Activated naive CD8-positive, alpha-beta T cell treated with anti-CD3 and anti-CD28 coated beads, Interleukin-2, amount 50 U/mL, for 24 hours (primary cell): ENCODE measurements around the gene CRYL1.

Experiments
- ATAC-seq: fragments of 150-1000 bp; cut with Tn5 transposase; one replicate; pipeline ENCODE4 v1.10.0; 2021
- DNase-seq: peaks from one replicate; pipeline ENCODE4 v3.0.0; 2021
- H3K27ac Mint-ChIP-seq: one replicate; pipeline ENCODE4 v1.8.0; 2021; ENCODE audit warnings: mild to moderate bottlenecking, mixed read lengths
- H3K27me3 Mint-ChIP-seq: one replicate; pipeline ENCODE4 v1.8.0; 2021; ENCODE audit warnings: mixed read lengths
- H3K36me3 Mint-ChIP-seq: one replicate; pipeline ENCODE4 v1.8.0; 2021; ENCODE audit warnings: low read depth, mixed read lengths
- H3K4me1 Mint-ChIP-seq: one replicate; pipeline ENCODE4 v1.8.0; 2021; ENCODE audit warnings: mixed read lengths
- H3K4me3 Mint-ChIP-seq: one replicate; pipeline ENCODE4 v1.8.0; 2021; ENCODE audit warnings: mild to moderate bottlenecking, moderate library complexity, mixed read lengths
- H3K9me3 Mint-ChIP-seq: one replicate; pipeline ENCODE4 v1.8.0; 2021; ENCODE audit warnings: mixed read lengths

CRYL1 gene

DNA sequence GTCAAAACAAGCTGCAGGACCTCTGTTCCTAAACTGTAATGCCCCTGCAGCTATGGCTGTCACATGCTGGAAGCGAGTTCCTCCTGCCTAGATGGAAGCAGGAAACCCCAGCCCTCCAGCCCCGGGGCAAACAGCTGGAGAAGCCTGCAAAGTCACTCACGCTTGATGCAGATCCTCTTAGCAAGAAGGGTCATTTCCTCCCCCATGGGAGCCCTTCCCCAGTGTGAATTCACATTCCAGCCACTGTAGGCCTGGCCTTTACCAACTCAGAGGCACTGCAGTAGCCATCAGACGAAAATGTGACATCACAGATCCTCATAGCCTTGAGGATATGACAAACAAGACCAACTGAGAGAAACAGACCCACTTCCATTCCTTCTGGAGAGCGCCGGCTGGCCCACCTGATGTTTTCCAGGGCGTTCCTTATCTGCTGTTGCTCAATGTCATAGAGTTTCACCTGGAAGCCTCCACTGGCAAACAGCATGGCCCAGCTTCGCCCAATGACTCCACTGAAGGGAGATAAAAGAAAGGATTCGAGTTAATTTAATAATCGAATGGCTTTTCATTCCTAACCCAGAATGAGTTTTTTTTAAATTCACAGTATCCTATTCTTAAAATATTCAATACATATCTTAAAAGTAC lies 13.5 kb downstream of the CRYL1 start:
- Mint-ChIP-seq H3K4me1 (no peaks in the 10 kb centered on the region), H3K4me3 (no peak overlapping the region), H3K27ac (no peak overlapping the region), H3K27me3 (no peaks in the 10 kb centered on the region), H3K36me3 (peaks cover 2% of the 10 kb centered on the region), H3K9me3 (no peaks in the 10 kb centered on the region)
- ATAC-seq = no peak
- DNase-seq = no peak

DNA sequence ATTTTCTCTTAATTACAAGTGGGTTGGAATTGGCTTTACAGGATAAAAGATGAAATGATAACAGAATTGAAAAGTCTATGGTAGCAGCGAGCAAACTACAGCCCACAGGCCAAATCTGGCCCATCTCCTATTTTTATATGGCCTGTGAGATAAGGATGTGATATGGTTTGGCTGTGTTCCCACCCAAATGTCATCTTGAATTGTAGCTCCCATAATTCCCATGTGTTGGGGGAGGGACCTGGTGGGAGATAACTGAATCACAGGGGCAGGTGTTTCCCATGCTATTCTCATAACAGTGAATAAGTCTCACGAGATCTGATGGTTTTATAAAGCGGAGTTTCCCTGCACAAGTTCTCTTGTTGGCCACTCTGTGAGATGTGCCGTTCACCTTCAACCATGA lies 19.0 kb downstream of the CRYL1 start:
- Mint-ChIP-seq H3K4me1 (no peaks in the 10 kb centered on the region), H3K27me3 (no peaks in the 10 kb centered on the region), H3K4me3 (no peak overlapping the region), H3K9me3 (no peaks in the 10 kb centered on the region), H3K27ac (no peak overlapping the region), H3K36me3 (peaks cover 5% of the 10 kb centered on the region)
- no peak for DNase-seq
- ATAC-seq = no peak

- ATAC-seq = no peak
- no peak for DNase-seq
- H3K4me3 Mint-ChIP-seq = no peak overlapping the region
- H3K36me3 Mint-ChIP-seq = peaks cover 6% of the 10 kb centered on the region
- H3K9me3 Mint-ChIP-seq = no peaks in the 10 kb centered on the region
- no peak overlapping the region for H3K27ac Mint-ChIP-seq
- no peaks in the 10 kb centered on the region for H3K27me3 Mint-ChIP-seq
- no peaks in the 10 kb centered on the region for H3K4me1 Mint-ChIP-seq
Measured at GRCh38 chr13:20505405-20506366, 20.0 kb downstream of the CRYL1 start.

- H3K36me3 Mint-ChIP-seq = peaks cover 12% of the 10 kb centered on the region
- no peaks in the 10 kb centered on the region for H3K27me3 Mint-ChIP-seq
- DNase-seq (no peak), ATAC-seq (no peak)
- H3K4me3 Mint-ChIP-seq = no peak overlapping the region
- no peak overlapping the region for H3K27ac Mint-ChIP-seq
- no peaks in the 10 kb centered on the region for H3K4me1 Mint-ChIP-seq
- peaks cover 3% of the 10 kb centered on the region for H3K9me3 Mint-ChIP-seq
Measured at GRCh38 chr13:20503088-20504083, 22.3 kb downstream of the CRYL1 start.

- H3K36me3 Mint-ChIP-seq = peaks cover 9% of the 10 kb centered on the region
- ATAC-seq = no peak
- peaks cover 3% of the 10 kb centered on the region for H3K9me3 Mint-ChIP-seq
- no peak overlapping the region for H3K27ac Mint-ChIP-seq
- H3K4me1 Mint-ChIP-seq = no peaks in the 10 kb centered on the region
- DNase-seq = no peak
- no peaks in the 10 kb centered on the region for H3K27me3 Mint-ChIP-seq
- H3K4me3 Mint-ChIP-seq = no peak overlapping the region
Measured at GRCh38 chr13:20501592-20501991, 24.1 kb downstream of the CRYL1 start.

DNA sequence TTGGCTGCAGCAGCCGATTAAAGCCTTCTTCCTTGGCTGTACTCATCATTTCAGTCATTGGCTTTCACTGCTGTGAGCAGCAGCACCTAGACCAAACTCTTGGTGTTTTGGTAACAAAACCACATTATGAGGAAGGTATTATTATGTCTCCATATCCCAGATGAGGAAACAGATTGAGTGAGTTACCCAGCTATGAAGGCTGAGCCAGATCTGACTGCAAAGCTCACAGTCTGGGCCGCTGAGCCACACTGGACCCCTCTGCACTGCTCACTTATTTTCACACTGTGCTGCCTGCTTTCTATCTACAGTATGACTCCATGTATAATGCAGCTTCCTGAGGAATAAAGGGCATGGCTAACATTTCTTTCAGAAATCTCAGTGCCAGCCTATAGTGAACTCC lies 24.5 kb downstream of the CRYL1 start:
- H3K27ac Mint-ChIP-seq = no peak overlapping the region
- no peak for ATAC-seq
- no peak for DNase-seq
- peaks cover 9% of the 10 kb centered on the region for H3K36me3 Mint-ChIP-seq
- no peaks in the 10 kb centered on the region for H3K27me3 Mint-ChIP-seq
- no peaks in the 10 kb centered on the region for H3K4me1 Mint-ChIP-seq
- H3K9me3 Mint-ChIP-seq = peaks cover 3% of the 10 kb centered on the region
- H3K4me3 Mint-ChIP-seq = no peak overlapping the region

GRCh38 chr13:20499986-20500385 lies 25.7 kb downstream of the CRYL1 start:
- no peak overlapping the region for H3K27ac Mint-ChIP-seq
- no peaks in the 10 kb centered on the region for H3K27me3 Mint-ChIP-seq
- H3K9me3 Mint-ChIP-seq = peaks cover 3% of the 10 kb centered on the region
- no peak for ATAC-seq
- peaks cover 9% of the 10 kb centered on the region for H3K36me3 Mint-ChIP-seq
- H3K4me1 Mint-ChIP-seq = peaks cover 5% of the 10 kb centered on the region
- no peak overlapping the region for H3K4me3 Mint-ChIP-seq
- DNase-seq = no peak

- H3K4me1 Mint-ChIP-seq = peaks cover 7% of the 10 kb centered on the region
- DNase-seq (no peak), ATAC-seq (no peak)
- peaks cover 9% of the 10 kb centered on the region for H3K36me3 Mint-ChIP-seq
- no peak overlapping the region for H3K27ac Mint-ChIP-seq
- H3K27me3 Mint-ChIP-seq = no peaks in the 10 kb centered on the region
- no peak overlapping the region for H3K4me3 Mint-ChIP-seq
- H3K9me3 Mint-ChIP-seq = peaks cover 3% of the 10 kb centered on the region
Measured at GRCh38 chr13:20498659-20499058, 27.0 kb downstream of the CRYL1 start.

GRCh38 chr13:20498129-20498528 lies 27.5 kb downstream of the CRYL1 start:
- Mint-ChIP-seq H3K27ac (no peak overlapping the region), H3K36me3 (peaks cover 9% of the 10 kb centered on the region), H3K9me3 (peaks cover 3% of the 10 kb centered on the region), H3K27me3 (no peaks in the 10 kb centered on the region), H3K4me1 (peaks cover 7% of the 10 kb centered on the region), H3K4me3 (no peak overlapping the region)
- DNase-seq (no peak), ATAC-seq (no peak)

DNA sequence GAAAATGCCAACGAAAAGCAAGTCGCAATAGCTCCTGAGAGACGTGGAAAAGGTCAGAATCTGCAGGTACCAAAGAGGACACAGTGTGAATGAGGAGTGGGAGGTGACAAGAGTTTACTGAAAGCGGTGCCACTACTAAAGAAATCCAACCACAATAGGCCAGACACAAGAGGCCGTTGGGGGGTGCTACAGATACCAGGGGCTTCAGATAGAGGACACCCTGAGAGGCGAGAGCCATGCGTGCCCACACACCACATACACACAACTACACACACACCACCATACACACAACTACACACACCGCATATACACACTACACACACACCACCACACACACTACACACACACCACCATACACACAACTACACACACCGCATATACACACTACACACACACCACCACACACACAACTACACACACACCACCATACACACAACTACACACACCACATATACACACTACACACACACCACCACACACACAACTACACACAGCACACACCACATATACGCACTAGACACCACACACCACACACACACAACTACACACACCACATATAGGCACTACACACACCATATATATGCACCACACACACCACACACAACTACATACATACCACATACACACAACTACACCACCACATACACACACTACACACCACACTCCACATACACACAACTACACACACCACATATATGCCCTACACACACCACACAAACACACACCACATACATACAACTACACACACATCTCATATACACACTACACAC lies 28.5 kb downstream of the CRYL1 start:
- DNase-seq = no peak
- Mint-ChIP-seq H3K27ac (no peak overlapping the region), H3K9me3 (peaks cover 3% of the 10 kb centered on the region), H3K27me3 (no peaks in the 10 kb centered on the region), H3K36me3 (peaks cover 9% of the 10 kb centered on the region), H3K4me3 (no peak overlapping the region), H3K4me1 (peaks cover 7% of the 10 kb centered on the region)
- ATAC-seq = peak; percentile 33

GRCh38 chr13:20495087-20496023 lies 30.3 kb downstream of the CRYL1 start:
- H3K4me1 Mint-ChIP-seq = peaks cover 8% of the 10 kb centered on the region
- peak; percentile 64 for ATAC-seq
- DNase-seq = peak; percentile 56
- H3K9me3 Mint-ChIP-seq = peaks cover 3% of the 10 kb centered on the region
- peaks cover 5% of the 10 kb centered on the region for H3K36me3 Mint-ChIP-seq
- H3K27me3 Mint-ChIP-seq = no peaks in the 10 kb centered on the region
- H3K27ac Mint-ChIP-seq = no peak overlapping the region
- H3K4me3 Mint-ChIP-seq = no peak overlapping the region

DNA sequence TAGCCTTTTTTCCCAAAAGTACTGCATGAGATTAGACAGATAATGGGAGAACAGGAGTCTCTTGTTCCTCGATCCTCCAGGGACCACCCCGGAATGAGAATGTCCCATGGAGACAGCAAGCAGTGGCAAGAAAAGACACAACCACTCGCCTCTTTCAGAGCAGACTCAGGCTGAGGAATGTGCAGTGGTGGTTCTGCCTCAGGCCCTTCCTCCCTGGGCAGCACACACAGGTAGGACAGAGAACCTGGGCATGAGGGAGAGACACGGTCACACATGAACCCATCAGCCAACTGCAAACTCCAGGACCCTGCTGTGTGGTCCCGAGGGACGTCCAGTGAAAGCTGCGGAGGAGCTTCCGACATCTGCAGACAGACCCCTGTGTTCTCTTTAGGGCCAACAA lies 31.0 kb downstream of the CRYL1 start:
- Mint-ChIP-seq H3K27me3 (no peaks in the 10 kb centered on the region), H3K9me3 (no peaks in the 10 kb centered on the region), H3K4me1 (peaks cover 8% of the 10 kb centered on the region), H3K36me3 (peaks cover under 1% of the 10 kb centered on the region), H3K27ac (no peak overlapping the region), H3K4me3 (no peak overlapping the region)
- no peak for DNase-seq
- ATAC-seq = no peak

DNA sequence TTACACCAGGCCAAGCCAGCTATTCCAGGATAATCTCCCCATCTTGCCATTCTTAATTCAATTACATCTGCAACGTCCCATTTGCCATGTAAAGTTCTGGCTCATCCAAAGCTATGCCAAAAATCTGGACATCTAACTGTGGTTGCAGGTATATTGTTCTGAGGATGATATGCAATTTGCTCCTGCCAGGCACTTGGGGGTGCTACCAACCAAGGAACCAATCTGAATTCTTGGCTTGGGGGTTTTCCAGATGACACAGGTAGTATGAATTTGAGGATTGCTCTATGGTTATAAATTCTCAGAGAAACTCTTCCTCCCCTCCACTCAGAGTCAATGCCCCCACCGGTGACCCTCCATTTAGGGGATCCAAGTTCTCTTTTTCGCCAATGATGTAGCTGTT lies 33.0 kb downstream of the CRYL1 start:
- DNase-seq (peak; percentile 44), ATAC-seq (peak; percentile 38)
- Mint-ChIP-seq H3K27me3 (no peaks in the 10 kb centered on the region), H3K9me3 (no peaks in the 10 kb centered on the region), H3K36me3 (no peaks in the 10 kb centered on the region), H3K27ac (no peak overlapping the region), H3K4me3 (no peak overlapping the region), H3K4me1 (peaks cover 8% of the 10 kb centered on the region)
